K562 (cell line): ENCODE measurements around the gene TLE6. TPM values are rescaled to one million over a fixed set of nuclear protein-coding genes. Genes with fewer than 3 reads are reported as not detected.

Source experiments
- BCL6 ChIP-seq: fragments of 250-450 bp; sonication (Bioruptor Pico); IDR thresholded peaks from 2 replicates; pipeline ENCODE4 v1.4.0; 2020
- BDP1 ChIP-seq: IDR thresholded peaks from 3 replicates; pipeline ENCODE4 v1.6.1; 2011; ENCODE audit not compliant: insufficient read length, insufficient read depth
- C11orf30 ChIP-seq: fragments of 450-650 bp; IDR thresholded peaks from 2 replicates; pipeline ENCODE4 v1.6.1; 2016; ENCODE audit warnings: low read depth, mild to moderate bottlenecking
- CREB3 ChIP-seq: fragments of 450-650 bp; conservative IDR thresholded peaks from 2 replicates; pipeline ENCODE4 v1.6.1; 2016; ENCODE audit warnings: missing genetic modification characterization, low read depth, mild to moderate bottlenecking, missing compliant biosample characterization, moderate library complexity
- DLX4 ChIP-seq: fragments of 250-450 bp; sonication (Bioruptor Pico); IDR thresholded peaks from 2 replicates; pipeline ENCODE4 v1.6.1; 2021; ENCODE audit warnings: mild to moderate bottlenecking
- ETS2 ChIP-seq: IDR thresholded peaks from 2 replicates; pipeline ENCODE4 v1.6.1; 2016; ENCODE audit warnings: borderline replicate concordance, missing genetic modification characterization, mild to moderate bottlenecking, moderate library complexity, missing compliant biosample characterization; ENCODE audit not compliant: poor library complexity, severe bottlenecking
- GMEB1 ChIP-seq: fragments of 250-450 bp; sonication (Bioruptor Pico); IDR thresholded peaks from 2 replicates; pipeline ENCODE4 v1.4.0; 2020; ENCODE audit warnings: mild to moderate bottlenecking
- ILK ChIP-seq: fragments of 450-650 bp; IDR thresholded peaks from 2 replicates; pipeline ENCODE4 v1.6.1; 2016; ENCODE audit warnings: missing genetic modification characterization, low read depth, mild to moderate bottlenecking, missing compliant biosample characterization, moderate library complexity, borderline replicate concordance
- KDM2B ChIP-seq: fragments of 250-450 bp; sonication (Bioruptor Pico); IDR thresholded peaks from 2 replicates; pipeline ENCODE4 v1.8.0; 2021; ENCODE audit warnings: mild to moderate bottlenecking, moderate library complexity
- KLF6 ChIP-seq: fragments of 250-450 bp; sonication (Bioruptor Pico); IDR thresholded peaks from 2 replicates; pipeline ENCODE4 v1.4.0; 2020; ENCODE audit warnings: mild to moderate bottlenecking, moderate library complexity, borderline replicate concordance
- MCM5 ChIP-seq: fragments of 450-650 bp; IDR thresholded peaks from 2 replicates; pipeline ENCODE4 v1.6.1; 2016; ENCODE audit warnings: low read depth
- NCOA6 ChIP-seq: fragments of 450-650 bp; IDR thresholded peaks from 2 replicates; pipeline ENCODE4 v1.6.1; 2017; ENCODE audit warnings: mild to moderate bottlenecking
- RBM15 ChIP-seq: fragments of 200-400 bp; formaldehyde crosslinking; IDR thresholded peaks from 2 replicates; pipeline ENCODE4 v1.6.1; 2018; ENCODE audit warnings: mild to moderate bottlenecking, low read length, moderate library complexity; ENCODE audit not compliant: insufficient read depth
- SAFB ChIP-seq: fragments of 200-400 bp; formaldehyde crosslinking; IDR thresholded peaks from 2 replicates; pipeline ENCODE4 v1.6.1; 2017; ENCODE audit warnings: low read depth, low read length, borderline replicate concordance
- SMAD3 ChIP-seq: fragments of 450-650 bp; formaldehyde crosslinking; conservative IDR thresholded peaks from 2 replicates; pipeline ENCODE4 v1.4.0; 2020; ENCODE audit warnings: mild to moderate bottlenecking
- STAT5B ChIP-seq: fragments of 250-450 bp; sonication (Bioruptor Pico); IDR thresholded peaks from 2 replicates; pipeline ENCODE4 v1.8.0; 2021; ENCODE audit warnings: mild to moderate bottlenecking, inconsistent platforms
- ZBTB12 ChIP-seq: fragments of 250-450 bp; sonication (Bioruptor Pico); IDR thresholded peaks from 2 replicates; pipeline ENCODE4 v1.4.0; 2020
- ZC3H11A ChIP-seq: IDR thresholded peaks from 2 replicates; pipeline ENCODE4 v1.6.1; 2012; ENCODE audit warnings: low read depth, low read length, improper control_type of control experiment
- ZC3H4 ChIP-seq: sonication (generic); formaldehyde crosslinking; IDR thresholded peaks from 2 replicates; pipeline ENCODE4 v1.9.0; 2021; ENCODE audit warnings: missing genetic modification reagents, borderline replicate concordance
- ZNF280B ChIP-seq: fragments of 250-450 bp; sonication (Bioruptor Pico); IDR thresholded peaks from 2 replicates; pipeline ENCODE4 v1.5.1; 2021; ENCODE audit warnings: mild to moderate bottlenecking
- ZNF444 ChIP-seq: fragments of 250-450 bp; sonication (Bioruptor Pico); IDR thresholded peaks from 2 replicates; pipeline ENCODE4 v1.4.0; 2020; ENCODE audit warnings: mild to moderate bottlenecking, moderate library complexity
- ZNF551 ChIP-seq: fragments of 250-450 bp; sonication (Bioruptor Pico); IDR thresholded peaks from 2 replicates; pipeline ENCODE4 v1.5.0; 2021; ENCODE audit warnings: mild to moderate bottlenecking, moderate library complexity
- ZNF699 ChIP-seq: fragments of 250-450 bp; sonication (Bioruptor Pico); IDR thresholded peaks from 2 replicates; pipeline ENCODE4 v1.8.0; 2021; ENCODE audit warnings: mild to moderate bottlenecking, moderate library complexity; ENCODE audit not compliant: insufficient replicate concordance
- ZNF764 ChIP-seq: fragments of 250-450 bp; sonication (Bioruptor Pico); IDR thresholded peaks from 2 replicates; pipeline ENCODE4 v1.4.0; 2020; ENCODE audit warnings: low read depth, mild to moderate bottlenecking, moderate library complexity
- ZNF778 ChIP-seq: fragments of 450-650 bp; formaldehyde crosslinking; IDR thresholded peaks from 2 replicates; pipeline ENCODE4 v1.4.0; 2020; ENCODE audit warnings: mild to moderate bottlenecking, moderate library complexity
- polyA plus RNA-seq, 8 experiments: library from polyadenylated mRNA; depleted of rRNA in 4 of 8; stranded (reverse) in 5 of 8; unstranded in 3 of 8; fragments of >200 nt; fragmentation: Nextera tagmentation in 2 of 8; fragmentation: Illumina TruSeq in 1 of 8; extraction: Ambion mirVana in 2 of 8; extraction: Trizol in 1 of 8; gene quantifications; 2 replicates each; pipeline versions ENCODE4 v1.2.1 to v1.2.3, GENCODE V29; 2011 to 2014; ENCODE audit warnings: inconsistent platforms in 1 of 8, missing spikeins in 1 of 8
- total RNA-seq, 7 experiments: library from RNA; depleted of rRNA in 6 of 7; stranded (reverse); fragments of >200 nt in 6 of 7; fragmentation: Illumina TruSeq in 2 of 7; extraction: Trizol in 2 of 7; gene quantifications; 2 replicates each; pipeline versions ENCODE4 v1.2.1 to v1.2.3, GENCODE V29; 2011 to 2021; ENCODE audit warnings: low replicate concordance in 1 of 7

TLE6 gene
- total and polyA plus RNA-seq, 9 of the 15 experiments (the other 6 are each of a cell fraction or from before 2014, with no cell fraction given), result 1.1 to 6.1 (median 2.5) TPM

GRCh38 chr19:2949939-2950285 lies 27.5 kb upstream of the TLE6 start (continued):
- TF ChIP-seq ZNF280B (CRISPR knock-in tag) (no peak), STAT5B (CRISPR knock-in tag) (no peak), GMEB1 (CRISPR knock-in tag) (no peak), DLX4 (CRISPR knock-in tag) (no peak), ZC3H11A (no peak), KDM2B (CRISPR knock-in tag) (no peak), CREB3 (tag) (0 out of 2 replicates have a peak, but pooled peaks have one; percentile 46), ZC3H4 (CRISPR knock-in tag) (no peak), ZNF699 (no peak), RBM15 (no peak), C11orf30 (no peak), ETS2 (tag) (no peak), SMAD3 (CRISPR knock-in tag) (peak; percentile 80; the same call in 1 of the 2 replicates), ZNF778 (CRISPR knock-in tag) (no peak), MCM5 (no peak), BDP1 (no peak), ZNF444 (CRISPR knock-in tag) (no peak), ZNF551 (no peak), BCL6 (CRISPR knock-in tag) (no peak), SAFB (no peak), KLF6 (CRISPR knock-in tag) (no peak), NCOA6 (peak; percentile 68), ILK (tag) (no peak), ZBTB12 (CRISPR knock-in tag) (no peak), ZNF764 (CRISPR knock-in tag) (no peak)
